Thymus (tissue), 11 donors: ENCODE measurements around the gene MAP2K6. TPM values are rescaled to one million over a fixed set of nuclear protein-coding genes. Genes with fewer than 3 reads are reported as not detected.

Experiments
- DNase-seq, 9 donors: peaks; one replicate each; pipeline ENCODE4 v3.0.0-alpha.2; 2013; ENCODE audit warnings: low spot score in 9 of 9, low read depth in 6 of 9, missing footprints in 1 of 9
- H3K27ac ChIP-seq, 2 donors: one replicate each; pipeline ENCODE4 v1.5.1; 2013; ENCODE audit warnings: control low read depth in 1 of 2, low read depth in 1 of 2, low read length in 1 of 2, mild to moderate bottlenecking in 1 of 2, moderate library complexity in 1 of 2
- H3K27me3 ChIP-seq, 2 donors: one replicate each; pipeline ENCODE4 v1.5.1; 2013; ENCODE audit warnings: low read length in 1 of 2; ENCODE audit not compliant: control insufficient read depth in 2 of 2, insufficient read depth in 1 of 2
- H3K36me3 ChIP-seq, 2 donors: one replicate each; pipeline ENCODE4 v1.5.1; 2013; ENCODE audit warnings: low read length in 1 of 2, mild to moderate bottlenecking in 1 of 2, moderate library complexity in 1 of 2; ENCODE audit not compliant: control insufficient read depth in 2 of 2, insufficient read depth in 2 of 2
- H3K4me1 ChIP-seq, 2 donors: one replicate each; pipeline ENCODE4 v1.5.1; 2013; ENCODE audit warnings: low read length in 2 of 2; ENCODE audit not compliant: control insufficient read depth in 2 of 2, insufficient read depth in 2 of 2
- H3K4me3 ChIP-seq, 2 donors: one replicate each; pipeline ENCODE4 v1.5.1; 2013; ENCODE audit warnings: low read length in 2 of 2, control low read depth in 1 of 2, mild to moderate bottlenecking in 1 of 2
- H3K9me3 ChIP-seq, 2 donors: one replicate each; pipeline ENCODE4 v1.5.1; 2013; ENCODE audit warnings: low read length in 1 of 2, mild to moderate bottlenecking in 1 of 2; ENCODE audit not compliant: control insufficient read depth in 2 of 2, insufficient read depth in 1 of 2
- WGBS: extraction: QIAGEN DNeasy Blood & Tissue Kit; methylation state at CpG from one replicate; pipeline ENCODE4 v1.1.7; 2013; 5-methylcytosine and 5-hydroxymethylcytosine counted together
- polyA plus RNA-seq: library from polyadenylated mRNA; stranded (reverse); fragments of 200-250 nt; gene quantifications from one replicate; pipeline ENCODE4 v1.2.3, GENCODE V29; 2013
- total RNA-seq: library from RNA; stranded (reverse); fragments of 120-200 nt; gene quantifications from one replicate; pipeline ENCODE4 v1.2.4, GENCODE V29; 2013
- donor health status: healthy.

The MAP2K6 gene
- total and polyA plus RNA-seq, 2 donors, result 11.2 to 18.5 TPM

DNA sequence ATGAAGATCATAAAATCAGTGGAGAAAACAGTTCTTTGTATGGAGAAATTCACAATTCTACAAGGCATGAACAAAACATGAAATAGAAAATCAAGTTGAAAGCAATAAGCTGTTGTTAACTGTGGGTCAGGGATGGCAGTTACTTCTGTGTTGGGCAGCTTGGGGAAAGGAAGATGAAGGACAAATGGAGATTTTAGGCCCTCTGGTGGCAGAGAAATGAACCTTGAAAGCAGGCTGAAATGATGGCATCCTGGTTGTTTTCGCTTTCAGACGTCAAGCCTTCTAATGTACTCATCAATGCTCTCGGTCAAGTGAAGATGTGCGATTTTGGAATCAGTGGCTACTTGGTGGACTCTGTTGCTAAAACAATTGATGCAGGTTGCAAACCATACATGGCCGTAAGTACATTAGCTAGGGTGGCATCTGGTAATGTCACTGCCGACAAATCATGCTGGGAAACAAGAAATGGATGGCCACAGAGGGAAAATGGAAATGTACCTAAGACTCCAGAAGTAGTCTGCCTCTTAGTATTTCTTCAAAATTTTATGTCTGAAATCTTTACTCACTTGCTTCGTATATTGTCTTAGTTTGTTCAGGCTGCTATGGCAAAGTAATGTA is 108.9 kb downstream of the MAP2K6 start:
- no peaks in the 10 kb centered on the region for H3K4me1 ChIP-seq
- peaks cover 48 to 52% of the 10 kb centered on the region in 2 donors for H3K36me3 ChIP-seq
- H3K27ac ChIP-seq, result no peak overlapping the region
- peak in 5 of 9 donors; percentile 11 to 49 (median 19) for DNase-seq
- no peaks in the 10 kb centered on the region for H3K27me3 ChIP-seq
- WGBS, result 81% methylated on average over 7 of the region's 7 CpGs
- H3K9me3 ChIP-seq, result no peaks in the 10 kb centered on the region
- H3K4me3 ChIP-seq, result no peak overlapping the region

DNA sequence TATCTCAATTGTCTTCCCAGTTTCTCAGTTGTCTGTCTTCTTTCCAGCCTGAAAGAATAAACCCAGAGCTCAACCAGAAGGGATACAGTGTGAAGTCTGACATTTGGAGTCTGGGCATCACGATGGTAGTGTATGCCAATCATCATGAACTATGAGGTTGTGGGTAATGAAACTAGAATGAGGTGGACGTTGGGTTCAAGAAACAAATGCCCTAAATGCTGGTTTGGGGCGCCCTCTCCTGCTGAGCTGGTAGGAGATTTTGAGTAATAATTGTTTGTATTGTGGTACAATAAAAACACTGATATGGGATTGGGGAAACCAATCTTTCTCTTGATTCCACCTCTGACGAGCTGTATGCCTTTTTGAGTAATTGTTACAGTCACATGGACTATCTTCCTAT is 110.4 kb downstream of the MAP2K6 start:
- Histone ChIP-seq H3K36me3 (peaks cover 42 to 45% of the 10 kb centered on the region in 2 donors), H3K4me1 (no peaks in the 10 kb centered on the region), H3K4me3 (no peak overlapping the region), H3K9me3 (no peaks in the 10 kb centered on the region), H3K27me3 (no peaks in the 10 kb centered on the region), H3K27ac (no peak overlapping the region)
- no peak for DNase-seq
- 98% methylated on average over 4 of the region's 4 CpGs for WGBS

DNA sequence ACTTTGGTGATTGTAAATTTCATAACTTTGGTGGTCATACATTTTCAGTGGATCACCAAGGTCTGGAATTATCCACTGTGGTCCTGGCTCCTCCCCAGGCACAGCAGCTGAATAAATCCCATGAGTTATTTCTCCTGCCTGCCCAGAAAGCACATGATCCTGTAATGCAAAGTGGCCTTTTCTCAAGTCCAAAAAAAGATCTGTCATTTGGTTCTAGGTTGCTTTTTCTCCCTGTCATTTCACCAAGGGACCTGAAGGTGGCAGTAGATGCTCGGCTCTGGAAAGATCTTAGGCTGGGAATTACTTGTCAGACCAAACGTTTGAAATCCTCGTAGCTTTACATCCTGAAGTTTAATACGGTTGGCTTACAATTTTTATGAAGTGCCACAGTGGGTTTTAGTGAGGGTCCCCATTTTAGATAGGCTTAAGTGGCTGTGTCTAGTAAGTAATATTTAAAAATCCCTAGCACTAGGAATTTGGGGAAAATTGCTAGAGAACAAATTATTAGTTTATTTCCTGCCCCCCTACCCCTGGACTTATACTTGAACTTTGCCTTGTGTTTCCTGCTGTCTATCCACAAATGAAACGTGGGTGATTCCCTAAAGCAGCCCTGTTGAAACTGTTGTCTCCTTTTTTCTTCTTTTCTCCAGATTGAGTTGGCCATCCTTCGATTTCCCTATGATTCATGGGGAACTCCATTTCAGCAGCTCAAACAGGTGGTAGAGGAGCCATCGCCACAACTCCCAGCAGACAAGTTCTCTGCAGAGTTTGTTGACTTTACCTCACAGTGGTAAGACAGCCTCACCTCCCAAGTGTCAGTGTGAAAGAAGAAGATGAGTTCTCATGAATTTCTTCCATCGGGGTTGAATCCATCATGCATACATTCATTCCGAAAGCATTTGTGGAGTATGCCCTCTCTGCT is 111.7 kb downstream of the MAP2K6 start:
- Histone ChIP-seq H3K9me3 (no peaks in the 10 kb centered on the region), H3K4me1 (no peaks in the 10 kb centered on the region), H3K27me3 (no peaks in the 10 kb centered on the region), H3K4me3 (no peak overlapping the region), H3K36me3 (peaks cover 36 to 38% of the 10 kb centered on the region in 2 donors), H3K27ac (no peak overlapping the region)
- whole genome bisulfite sequencing, result 62% methylated on average over 9 of the region's 9 CpGs
- peak in 8 of 9 donors; percentile 12 to 64 (median 28) for DNase-seq

DNA sequence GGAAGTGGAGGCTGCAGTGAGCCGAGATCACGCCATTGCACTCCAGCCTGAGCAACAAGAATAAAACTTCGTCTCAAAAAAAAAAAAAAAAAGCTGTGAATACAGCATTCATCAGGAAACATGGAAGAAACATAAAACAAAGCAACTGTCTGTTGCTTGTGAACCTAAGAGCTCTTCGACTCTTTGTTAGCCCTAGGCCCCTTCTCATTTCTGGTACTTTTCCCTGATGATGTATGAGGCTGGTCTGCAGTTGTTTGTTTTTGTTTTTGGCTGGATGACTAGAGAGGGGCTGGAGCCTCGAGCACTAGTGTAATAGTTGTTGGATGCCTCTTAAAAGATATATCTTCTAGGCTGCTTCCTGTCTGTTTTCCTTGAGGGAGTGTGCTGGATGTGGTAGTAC is 113.5 kb downstream of the MAP2K6 start:
- no peak overlapping the region for H3K27ac ChIP-seq
- no peak overlapping the region for H3K4me3 ChIP-seq
- H3K36me3 ChIP-seq, result peaks cover 40 to 47% of the 10 kb centered on the region in 2 donors
- no peaks in the 10 kb centered on the region for H3K4me1 ChIP-seq
- WGBS, result 90% methylated on average over 5 of the region's 5 CpGs
- DNase-seq, result no peak
- no peaks in the 10 kb centered on the region for H3K9me3 ChIP-seq
- H3K27me3 ChIP-seq, result no peaks in the 10 kb centered on the region

DNA sequence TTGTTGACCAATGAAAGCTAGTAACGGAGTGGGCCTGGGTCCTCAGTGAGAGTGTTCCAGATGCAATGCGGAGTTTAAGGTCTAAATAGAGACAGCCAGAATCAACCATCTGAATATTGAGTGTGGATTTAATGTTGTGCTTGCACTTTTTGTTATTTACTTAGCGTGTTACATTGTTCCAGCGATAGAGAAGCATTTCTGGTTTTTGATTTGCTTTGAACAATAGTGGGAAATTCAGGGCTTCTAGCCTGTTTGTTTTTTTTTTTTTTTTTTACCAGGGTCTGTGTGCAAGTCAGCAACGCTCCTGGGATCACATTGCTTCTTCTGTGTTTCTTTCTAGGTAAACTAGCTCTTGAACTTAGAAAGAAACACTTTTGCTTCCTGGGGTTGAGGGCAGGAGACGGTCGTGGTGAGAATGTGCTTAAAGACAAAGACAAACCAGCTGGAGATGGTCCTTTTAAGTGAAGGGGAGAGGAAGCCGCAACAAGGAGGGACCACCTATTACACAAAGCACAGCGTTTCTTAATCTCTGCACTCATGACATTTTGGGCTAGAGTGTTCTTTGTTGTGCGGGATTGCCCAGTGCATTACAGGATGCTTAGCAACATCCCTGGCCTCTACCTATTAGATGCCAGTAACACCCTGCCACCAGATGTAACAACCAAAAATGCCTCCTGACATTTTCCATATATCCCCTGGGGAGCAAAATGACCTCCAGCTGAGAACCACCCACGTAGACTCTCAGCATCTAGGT is 119.2 kb downstream of the MAP2K6 start:
- 78% methylated on average over 11 of the region's 11 CpGs for WGBS
- Histone ChIP-seq H3K4me3 (no peak overlapping the region), H3K27me3 (no peaks in the 10 kb centered on the region), H3K4me1 (no peaks in the 10 kb centered on the region), H3K9me3 (no peaks in the 10 kb centered on the region), H3K36me3 (peaks cover 14 to 16% of the 10 kb centered on the region in 2 donors), H3K27ac (no peak overlapping the region)
- DNase-seq, result peak in 2 of 9 donors; percentile 11 to 27

DNA sequence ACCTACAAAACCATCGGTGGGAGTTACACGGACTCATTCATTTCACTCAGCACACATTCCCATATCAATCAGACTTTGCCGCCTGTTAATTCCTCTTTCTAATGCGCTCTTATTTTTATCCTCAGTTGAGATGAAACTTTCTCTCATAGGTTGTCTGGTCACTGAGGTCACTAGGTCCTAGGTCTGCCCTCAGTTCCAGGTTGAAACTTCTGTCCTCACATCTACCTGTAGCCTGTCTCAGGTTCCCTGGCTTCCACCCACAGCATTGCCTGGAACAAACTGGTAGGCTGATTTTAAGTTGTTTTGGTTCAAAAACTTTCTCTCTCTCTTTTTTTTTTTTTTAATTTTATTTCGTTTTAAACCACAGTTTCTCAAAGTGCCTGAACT is 119.7 kb downstream of the MAP2K6 start:
- no peaks in the 10 kb centered on the region for H3K9me3 ChIP-seq
- WGBS, result 96% methylated on average over 5 of the region's 5 CpGs
- no peaks in the 10 kb centered on the region for H3K4me1 ChIP-seq
- H3K36me3 ChIP-seq, result peaks cover 14 to 16% of the 10 kb centered on the region in 2 donors
- no peak overlapping the region for H3K4me3 ChIP-seq
- H3K27me3 ChIP-seq, result no peaks in the 10 kb centered on the region
- no peak overlapping the region for H3K27ac ChIP-seq
- DNase-seq, result no peak

DNA sequence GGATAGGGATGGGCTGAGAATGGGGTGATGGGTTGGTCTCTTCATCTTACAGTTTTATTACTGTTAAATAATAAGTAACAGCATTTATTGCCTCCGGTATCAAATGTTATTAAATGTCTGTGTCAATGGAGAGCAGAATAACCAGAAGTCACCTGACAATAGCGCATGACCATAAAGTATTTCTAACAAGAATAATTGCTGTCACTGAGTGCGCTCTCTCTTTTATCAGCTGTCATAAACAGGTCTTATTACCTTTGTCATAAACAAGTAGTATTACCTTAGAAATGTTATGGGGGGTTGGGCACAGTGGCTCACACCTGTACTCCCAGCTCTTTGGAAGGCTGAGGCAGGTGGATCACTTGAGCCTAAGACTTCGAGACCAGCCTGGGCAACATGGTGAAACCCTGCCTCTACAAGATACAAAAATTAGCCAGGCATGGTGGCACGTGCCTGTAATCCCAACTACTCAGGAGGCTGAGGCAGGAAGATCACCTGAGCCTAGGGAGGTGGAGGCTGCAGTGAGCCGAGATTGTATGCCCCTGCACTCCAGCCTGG is 120.6 kb downstream of the MAP2K6 start:
- no peaks in the 10 kb centered on the region for H3K4me1 ChIP-seq
- H3K36me3 ChIP-seq, result peaks cover 14 to 18% of the 10 kb centered on the region in 2 donors
- H3K27me3 ChIP-seq, result no peaks in the 10 kb centered on the region
- no peak overlapping the region for H3K27ac ChIP-seq
- no peak overlapping the region for H3K4me3 ChIP-seq
- no peak for DNase-seq
- no peaks in the 10 kb centered on the region for H3K9me3 ChIP-seq
- WGBS, result over 99% methylated on average over 6 of the region's 6 CpGs

DNA sequence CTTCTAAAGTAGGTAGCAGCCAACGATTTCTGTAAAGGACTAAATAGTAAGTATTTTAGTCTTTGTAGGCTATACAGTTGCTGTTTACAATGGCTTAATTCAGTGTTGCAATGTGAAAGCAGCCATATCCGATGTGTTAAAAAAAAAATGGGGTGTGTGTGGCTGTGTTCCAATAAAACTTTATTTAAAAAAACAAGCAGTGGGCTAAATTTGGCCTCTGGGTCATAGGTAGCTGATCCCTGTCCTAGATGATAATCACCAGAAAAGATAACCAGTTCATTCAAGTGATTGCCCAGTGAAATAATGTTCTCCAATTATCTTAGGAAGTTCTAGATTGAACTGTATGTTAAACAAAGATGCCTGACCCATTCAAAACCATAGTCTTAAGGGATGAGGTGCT is 124.3 kb downstream of the MAP2K6 start:
- Histone ChIP-seq H3K4me1 (no peaks in the 10 kb centered on the region), H3K9me3 (no peaks in the 10 kb centered on the region), H3K4me3 (no peak overlapping the region), H3K36me3 (peaks cover 3 to 15% of the 10 kb centered on the region in 2 donors), H3K27me3 (no peaks in the 10 kb centered on the region), H3K27ac (no peak overlapping the region)
- DNase-seq, result no peak
- 96% methylated on average over 2 of the region's 2 CpGs for WGBS
